Kidney (tissue), 14 donors: ENCODE measurements around the gene VPS72. TPM values are rescaled to one million over a fixed set of nuclear protein-coding genes. Genes with fewer than 3 reads are reported as not detected.

Source experiments
- DNase-seq, 5 donors: peaks; one replicate each; pipeline ENCODE4 v3.0.0-alpha.2; 2013 to 2020
- FAIRE-seq: peaks from 2 replicates; lab custom pipeline; 2012; peaks lifted over from hg19 to GRCh38; lab: Jason Lieb, UNC
- H3K27ac ChIP-seq, 2 donors: one replicate each; pipeline ENCODE4 v1.7.0; 2013; ENCODE audit warnings: low read depth in 2 of 2, low read length in 2 of 2, inconsistent platforms in 1 of 2
- H3K27me3 ChIP-seq: one replicate; pipeline ENCODE4 v1.7.1; 2013; ENCODE audit warnings: low read length, inconsistent platforms; ENCODE audit not compliant: control insufficient read depth, insufficient read depth
- H3K36me3 ChIP-seq, 3 donors: one replicate each; pipeline versions ENCODE4 v1.7.0 to v1.7.1; 2013; ENCODE audit warnings: low read length in 3 of 3, control low read depth in 1 of 3, inconsistent platforms in 1 of 3; ENCODE audit not compliant: insufficient read depth in 3 of 3, control insufficient read depth in 2 of 3
- H3K4me1 ChIP-seq, 3 donors: one replicate each; pipeline versions ENCODE4 v1.7.0 to v1.7.1; 2013; ENCODE audit warnings: low read length in 3 of 3, inconsistent platforms in 1 of 3, low read depth in 1 of 3; ENCODE audit not compliant: control insufficient read depth in 2 of 3, insufficient read depth in 2 of 3
- H3K4me3 ChIP-seq, 3 donors: one replicate each; pipeline versions ENCODE4 v1.7.0 to v1.8.1; 2013; ENCODE audit warnings: low read length in 3 of 3, control low read depth in 1 of 3, inconsistent platforms in 1 of 3
- H3K9ac ChIP-seq, 3 donors: one replicate each; pipeline versions ENCODE4 v1.7.0 to v1.7.1; 2013; ENCODE audit warnings: low read length in 3 of 3, control low read depth in 1 of 3, inconsistent platforms in 1 of 3
- H3K9me3 ChIP-seq, 3 donors: one replicate each; pipeline versions ENCODE4 v1.7.0 to v1.7.1; 2013; ENCODE audit warnings: low read length in 3 of 3, control low read depth in 1 of 3, inconsistent platforms in 1 of 3; ENCODE audit not compliant: control insufficient read depth in 2 of 3, insufficient read depth in 1 of 3
- intact Hi-C: fragments of 100-400 bp; cut with DNase I; formaldehyde crosslinking; loops from one replicate; pipeline ENCODE4 v1.11.1; 2022
- polyA plus RNA-seq: library from polyadenylated mRNA; stranded (reverse); fragments of 350-450 nt; fragmentation: Illumina TruSeq; extraction: RNeasy Lipid Tissue Mini Kit (QIAGEN cat#74804); gene quantifications from one replicate; pipeline ENCODE4 v1.2.3, GENCODE V29; 2014; ENCODE audit warnings: low read depth, low replicate concordance; ENCODE audit not compliant: insufficient read depth
- total RNA-seq: library from RNA; stranded (reverse); fragmentation: NEBNext Ultra II Directional; extraction: Animal tissue kit (Norgen Biotek cat#: 25700); gene quantifications from one replicate; pipeline ENCODE4 v1.2.1, GENCODE V29; 2021
- TF ChIP-seq, protein P1 (sequence below): IDR thresholded peaks from 3 replicates; pipeline ENCODE4 v1.5.1; 2012; ENCODE audit warnings: mild to moderate bottlenecking, moderate library complexity, borderline replicate concordance; ENCODE audit not compliant: insufficient read depth; ENCODE audit errors: extremely low read depth
- donor health status: control.
- donor health status: control.
- donor health status: control.
- donor health status: control.
- donor health status: control.
- donor health status: DM: yes; HTN: yes; CAD: no.
- donor health status: Normal renal cell carcinoma (clear cell type).

VPS72 gene
- total and polyA plus RNA-seq, 2 donors from 2014 or later = 38.2 to 52.6 TPM

- intact Hi-C loops = no loop called here
- H3K27ac ChIP-seq = no peak within 1 kb of the TSS
- TF ChIP-seq, protein P1, sequence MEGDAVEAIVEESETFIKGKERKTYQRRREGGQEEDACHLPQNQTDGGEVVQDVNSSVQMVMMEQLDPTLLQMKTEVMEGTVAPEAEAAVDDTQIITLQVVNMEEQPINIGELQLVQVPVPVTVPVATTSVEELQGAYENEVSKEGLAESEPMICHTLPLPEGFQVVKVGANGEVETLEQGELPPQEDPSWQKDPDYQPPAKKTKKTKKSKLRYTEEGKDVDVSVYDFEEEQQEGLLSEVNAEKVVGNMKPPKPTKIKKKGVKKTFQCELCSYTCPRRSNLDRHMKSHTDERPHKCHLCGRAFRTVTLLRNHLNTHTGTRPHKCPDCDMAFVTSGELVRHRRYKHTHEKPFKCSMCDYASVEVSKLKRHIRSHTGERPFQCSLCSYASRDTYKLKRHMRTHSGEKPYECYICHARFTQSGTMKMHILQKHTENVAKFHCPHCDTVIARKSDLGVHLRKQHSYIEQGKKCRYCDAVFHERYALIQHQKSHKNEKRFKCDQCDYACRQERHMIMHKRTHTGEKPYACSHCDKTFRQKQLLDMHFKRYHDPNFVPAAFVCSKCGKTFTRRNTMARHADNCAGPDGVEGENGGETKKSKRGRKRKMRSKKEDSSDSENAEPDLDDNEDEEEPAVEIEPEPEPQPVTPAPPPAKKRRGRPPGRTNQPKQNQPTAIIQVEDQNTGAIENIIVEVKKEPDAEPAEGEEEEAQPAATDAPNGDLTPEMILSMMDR = peak; percentile 26
- H3K27me3 ChIP-seq = no peaks in the 10 kb centered on the region
- H3K36me3 ChIP-seq = peaks cover 4 to 33% (median 23%) of the 10 kb centered on the region in 3 donors
- no peak for FAIRE-seq
- no peaks in the 10 kb centered on the region for H3K4me1 ChIP-seq
- H3K4me3 ChIP-seq = no peak within 1 kb of the TSS
- H3K9ac ChIP-seq = no peak within 1 kb of the TSS
- peak in 1 of 5 donors; percentile 39 for DNase-seq
- no peaks in the 10 kb centered on the region for H3K9me3 ChIP-seq
Measured at GRCh38 chr1:151175863-151176262, 14.1 kb downstream of the VPS72 start, which contains the start of gene TMOD4. TSS of gene TMOD4 (minus strand) at chr1:151175981. CDS start at chr1:151174875, 1,106 bp downstream.

- intact Hi-C loops = no loop called here
- no peak overlapping the region for H3K27ac ChIP-seq
- peaks cover 4 to 29% (median 21%) of the 10 kb centered on the region in 3 donors for H3K36me3 ChIP-seq
Measured at GRCh38 chr1:151175041-151175741, 14.8 kb downstream of the VPS72 start.

GRCh38 chr1:151171190-151171589, 18.8 kb downstream of the VPS72 start:
- H3K27me3 ChIP-seq = no peaks in the 10 kb centered on the region
- FAIRE-seq (no peak), DNase-seq (no peak)
- no peaks in the 10 kb centered on the region for H3K9me3 ChIP-seq
- H3K9ac ChIP-seq = no peak overlapping the region
- H3K36me3 ChIP-seq = peaks cover 7 to 17% (median 14%) of the 10 kb centered on the region in 3 donors
- no peak overlapping the region for H3K4me3 ChIP-seq
- TF ChIP-seq, protein P1 = no peak
- intact Hi-C loops = no loop called here
- H3K27ac ChIP-seq = no peak overlapping the region
- H3K4me1 ChIP-seq = peaks cover 0 to 9% (median 0%) of the 10 kb centered on the region in 3 donors

More at GRCh38 chr1:151175041-151175741, 14.8 kb downstream of the VPS72 start:
- Histone ChIP-seq H3K27me3 (no peaks in the 10 kb centered on the region), H3K4me1 (no peaks in the 10 kb centered on the region), H3K9ac (no peak overlapping the region), H3K9me3 (no peaks in the 10 kb centered on the region), H3K4me3 (no peak overlapping the region)
- DNase-seq (peak in 1 of 5 donors; percentile 38), FAIRE-seq (no peak)
- TF ChIP-seq, protein P1 = no peak
